ENCODE measurements around the gene STARD6.
"Not testable (repeated sequence)": the region's sequence is repeated elsewhere in the genome, so short reads cannot be mapped to it uniquely, and the experiment has no call there.

STARD6 gene

GRCh38 chr18:54323970-54324369 lies 33.7 kb downstream of the STARD6 start:
- DNase-seq (ENCODE audit: low read depth): no peak

GRCh38 chr18:54323561-54323960 lies 34.1 kb downstream of the STARD6 start:
- no peak for DNase-seq (ENCODE audit: low read depth)
- in situ Hi-C loops (cut with HindIII; ENCODE audit: low sequenced_read_pairs): no loop called here

More at GRCh38 chr18:54323970-54324369, 33.7 kb downstream of the STARD6 start:
- no peak overlapping the region for H3K4me3 ChIP-seq (ENCODE audit: low read depth, low read length)
- no peak for TF ChIP-seq CTCF (IDR thresholded peaks at IDR 0.05; ENCODE audit: low read depth, low read length, missing control alignments)
- in situ Hi-C loops (cut with HindIII; ENCODE audit: low sequenced_read_pairs): no loop called here

DNA sequence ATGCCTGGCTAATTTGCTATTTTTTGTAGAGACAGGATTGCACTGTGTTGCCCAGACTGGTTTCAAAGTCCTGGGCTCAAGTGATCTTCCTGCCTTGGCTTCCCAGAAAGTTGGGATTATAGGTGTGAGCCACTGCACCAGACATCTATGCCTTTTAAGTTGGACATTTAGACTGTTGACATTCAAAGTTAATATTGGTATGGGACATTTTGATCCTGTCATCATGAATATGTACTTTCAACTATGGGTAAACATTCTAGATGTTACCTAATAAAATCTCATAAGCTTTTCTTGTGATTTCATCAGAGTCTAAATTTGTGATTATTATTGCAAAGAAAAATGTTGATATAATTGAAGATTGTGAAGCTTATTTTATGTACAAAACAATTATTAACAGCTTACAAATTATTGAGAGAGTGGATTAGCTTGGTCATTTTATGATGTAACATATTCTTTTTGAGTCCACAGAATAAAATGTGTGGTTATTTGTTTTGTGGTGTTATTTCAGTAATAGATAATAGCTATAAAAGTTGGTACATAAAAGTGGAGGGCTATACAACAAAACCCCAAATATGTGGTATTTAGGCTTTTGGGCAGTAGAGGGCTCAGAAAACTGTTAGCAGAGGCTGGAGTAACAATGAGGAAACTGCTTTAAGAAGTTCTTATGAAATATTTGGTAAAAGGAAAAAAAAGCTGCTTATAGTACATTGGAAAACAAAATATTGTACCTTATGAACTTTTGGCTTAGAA lies 41.4 kb downstream of the STARD6 start:
- no peak for DNase-seq (ENCODE audit: low read depth)
- TF ChIP-seq CTCF (IDR thresholded peaks at IDR 0.05; ENCODE audit: low read depth, low read length, missing control alignments): no peak
- H3K4me3 ChIP-seq (ENCODE audit: low read depth, low read length): no peak overlapping the region
- in situ Hi-C loops (cut with HindIII; ENCODE audit: low sequenced_read_pairs): no loop called here

More at GRCh38 chr18:54323561-54323960, 34.1 kb downstream of the STARD6 start:
- no peak overlapping the region for H3K4me3 ChIP-seq (ENCODE audit: low read depth, low read length)
- TF ChIP-seq CTCF (IDR thresholded peaks at IDR 0.05; ENCODE audit: low read depth, low read length, missing control alignments): no peak

DNA sequence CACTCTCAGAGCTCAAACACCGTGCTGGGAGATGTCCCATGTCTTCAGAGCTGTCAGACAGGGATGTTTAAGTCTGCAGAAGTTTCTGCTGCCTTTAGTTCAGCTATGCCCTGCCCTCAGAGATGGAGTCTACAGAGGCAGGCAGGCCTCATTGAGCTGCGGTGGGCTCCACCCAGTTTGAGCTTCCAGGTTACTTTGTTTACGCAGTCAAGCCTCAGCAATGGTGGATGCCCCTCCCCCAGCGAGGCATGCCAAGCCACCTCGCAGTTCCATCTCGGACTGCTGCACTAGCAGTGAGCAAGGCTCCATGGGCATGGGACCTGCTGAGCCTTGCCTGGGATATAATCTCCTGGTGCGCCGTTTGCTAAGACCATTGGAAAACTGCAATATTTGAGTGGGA lies 48.1 kb downstream of the STARD6 start:
- in situ Hi-C loops (cut with HindIII; ENCODE audit: low sequenced_read_pairs); DNase-seq (ENCODE audit: low read depth): not testable (repeated sequence)

GRCh38 chr18:54303408-54303807 lies 54.2 kb downstream of the STARD6 start:
- in situ Hi-C loops (cut with HindIII; ENCODE audit: low sequenced_read_pairs): no loop called here

More for the DNA sequence above, 48.1 kb downstream of the STARD6 start:
- not testable (repeated sequence) for H3K4me3 ChIP-seq (ENCODE audit: low read depth, low read length)

GRCh38 chr18:54298991-54299390 lies 58.7 kb downstream of the STARD6 start:
- H3K4me3 ChIP-seq (ENCODE audit: low read depth, low read length); DNase-seq (ENCODE audit: low read depth); in situ Hi-C loops (cut with HindIII; ENCODE audit: low sequenced_read_pairs): not testable (repeated sequence)

More at GRCh38 chr18:54303408-54303807, 54.2 kb downstream of the STARD6 start:
- no peak for TF ChIP-seq CTCF (IDR thresholded peaks at IDR 0.05; ENCODE audit: low read depth, low read length, missing control alignments)
- DNase-seq (ENCODE audit: low read depth): no peak
- H3K4me3 ChIP-seq (ENCODE audit: low read depth, low read length): no peak overlapping the region

DNA sequence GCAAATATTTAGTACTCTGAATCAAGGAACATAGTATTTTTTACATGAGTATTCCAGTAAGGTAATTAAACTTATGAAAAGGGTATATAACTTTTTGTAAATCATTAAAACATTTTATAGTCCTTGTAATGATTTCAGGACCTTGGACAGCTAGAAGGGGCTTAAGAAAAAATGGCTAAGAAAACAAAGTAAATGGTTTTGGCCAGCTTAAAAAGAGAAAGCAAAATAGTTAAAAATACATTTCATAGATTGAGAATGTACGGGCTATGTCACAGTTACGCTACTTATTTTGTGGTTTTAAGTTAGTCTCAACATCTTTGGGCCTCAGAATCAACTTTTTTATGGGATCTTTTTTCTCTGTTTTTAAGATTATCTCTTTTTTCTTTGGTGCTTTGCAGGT lies 61.6 kb downstream of the STARD6 start:
- H3K4me3 ChIP-seq (ENCODE audit: low read depth, low read length): no peak overlapping the region
- DNase-seq (ENCODE audit: low read depth): peak; percentile 23
- no peak for TF ChIP-seq CTCF (IDR thresholded peaks at IDR 0.05; ENCODE audit: low read depth, low read length, missing control alignments)
- in situ Hi-C loops (cut with HindIII; ENCODE audit: low sequenced_read_pairs): no loop called here

All from astrocyte of the cerebellum (primary cell).